ENCODE measurements around the gene TUBB4B.

The TUBB4B gene

DNA sequence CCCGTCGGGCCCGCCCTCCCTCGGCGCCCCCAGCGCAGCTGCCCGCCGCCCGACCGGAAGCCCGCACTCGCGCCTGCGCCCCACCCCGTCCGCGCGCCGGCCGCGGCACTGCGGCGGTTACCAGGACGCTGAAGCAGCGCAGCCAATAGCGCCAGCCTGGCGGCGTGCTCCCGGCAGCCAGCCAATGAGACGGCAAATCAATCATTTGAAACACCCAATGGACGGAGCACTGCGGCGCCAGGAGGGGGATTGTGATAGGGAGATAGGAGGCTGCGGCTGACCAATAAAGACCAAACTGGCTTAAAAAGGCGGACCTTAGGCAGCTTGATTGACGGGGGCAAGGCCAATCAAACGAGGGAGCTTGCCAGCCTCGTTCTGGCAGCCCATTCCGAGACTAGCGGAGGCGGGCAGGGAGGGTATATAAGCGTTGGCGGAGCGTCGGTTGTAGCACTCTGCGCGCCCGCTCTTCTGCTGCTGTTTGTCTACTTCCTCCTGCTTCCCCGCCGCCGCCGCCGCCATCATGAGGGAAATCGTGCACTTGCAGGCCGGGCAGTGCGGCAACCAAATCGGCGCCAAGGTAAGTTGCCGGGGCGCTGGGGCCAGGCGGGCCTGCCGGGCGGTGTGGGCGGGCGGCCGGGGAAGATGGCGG is at the start of gene TUBB4B:
TSS of gene TUBB4B (plus strand) at position 447 of the 649 bp plus-strand sequence. CDS start at position 521, 74 bp downstream.
- no peaks in the 10 kb centered on the region for H3K9me3 Mint-ChIP-seq (ENCODE audit: low read depth)
- H3K27me3 Mint-ChIP-seq = no peaks in the 10 kb centered on the region
- H3K4me1 Mint-ChIP-seq (ENCODE audit: low read depth) = peaks cover 20% of the 10 kb centered on the region
- peak within 1 kb of the TSS; percentile 87 for H3K27ac Mint-ChIP-seq
- peak within 1 kb of the TSS; percentile 93 for H3K4me3 Mint-ChIP-seq
- H3K36me3 Mint-ChIP-seq = peaks cover 4% of the 10 kb centered on the region

DNA sequence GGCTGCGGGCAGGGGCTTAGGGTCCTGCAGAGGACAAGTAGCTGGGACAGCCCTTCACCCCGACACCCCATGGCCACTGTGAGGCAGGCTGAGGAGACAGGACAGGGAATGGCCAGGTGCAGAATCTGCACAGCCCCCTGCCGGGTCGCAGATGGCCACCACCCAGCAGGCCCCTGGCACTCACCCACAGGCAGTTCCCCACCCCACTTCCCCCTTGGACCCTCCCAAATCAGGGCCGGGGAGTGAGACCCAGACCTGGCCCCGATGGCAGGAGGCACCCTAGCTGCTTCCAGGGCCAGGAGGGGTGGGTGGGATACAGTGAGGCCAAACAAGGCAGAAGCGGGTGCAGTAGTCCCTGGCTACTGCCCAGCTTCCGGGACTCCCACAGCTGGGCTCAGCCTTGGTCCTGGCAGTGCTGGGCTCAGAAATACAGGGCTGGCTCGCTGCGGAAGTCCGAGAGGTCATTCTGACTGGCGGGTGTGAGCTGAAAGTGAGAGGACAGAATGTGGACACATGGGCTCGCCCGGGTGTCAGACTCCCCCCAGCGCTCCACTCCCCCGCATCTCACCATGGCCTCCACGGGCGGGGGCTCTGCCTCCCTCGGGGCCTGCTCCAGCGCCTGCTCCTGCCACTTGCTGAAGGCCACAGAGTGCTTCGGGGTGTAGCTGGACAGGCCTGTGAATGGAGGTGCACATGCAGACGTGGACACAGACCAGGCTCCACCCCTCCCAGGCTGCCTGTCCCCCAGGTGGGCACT is 49.2 kb upstream of the TUBB4B start:
- Mint-ChIP-seq H3K27ac (no peak overlapping the region), H3K4me3 (no peak overlapping the region), H3K27me3 (no peaks in the 10 kb centered on the region), H3K36me3 (no peaks in the 10 kb centered on the region), H3K9me3 (ENCODE audit: low read depth) (no peaks in the 10 kb centered on the region), H3K4me1 (ENCODE audit: low read depth) (peaks cover 18% of the 10 kb centered on the region)

DNA sequence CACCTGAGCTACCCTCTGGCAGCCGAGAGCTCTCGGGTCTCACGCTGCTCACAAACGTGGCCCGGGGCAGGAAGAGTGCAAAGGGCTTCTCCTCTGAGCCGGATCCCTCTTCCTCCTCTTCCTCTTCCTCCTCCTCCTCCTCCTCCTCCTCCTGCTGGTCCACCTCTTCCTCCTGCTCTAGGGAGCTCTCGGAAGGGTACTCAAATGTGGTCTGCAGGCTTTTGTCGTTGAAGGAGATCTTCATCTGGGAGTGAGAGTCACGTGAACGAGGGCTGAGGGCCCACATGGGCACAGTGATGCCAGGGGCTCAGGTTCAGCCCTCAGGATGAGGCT is 48.7 kb upstream of the TUBB4B start:
- no peaks in the 10 kb centered on the region for H3K27me3 Mint-ChIP-seq
- no peaks in the 10 kb centered on the region for H3K9me3 Mint-ChIP-seq (ENCODE audit: low read depth)
- no peak overlapping the region for H3K4me3 Mint-ChIP-seq
- H3K27ac Mint-ChIP-seq = no peak overlapping the region
- H3K4me1 Mint-ChIP-seq (ENCODE audit: low read depth) = peaks cover 14% of the 10 kb centered on the region
- no peaks in the 10 kb centered on the region for H3K36me3 Mint-ChIP-seq

DNA sequence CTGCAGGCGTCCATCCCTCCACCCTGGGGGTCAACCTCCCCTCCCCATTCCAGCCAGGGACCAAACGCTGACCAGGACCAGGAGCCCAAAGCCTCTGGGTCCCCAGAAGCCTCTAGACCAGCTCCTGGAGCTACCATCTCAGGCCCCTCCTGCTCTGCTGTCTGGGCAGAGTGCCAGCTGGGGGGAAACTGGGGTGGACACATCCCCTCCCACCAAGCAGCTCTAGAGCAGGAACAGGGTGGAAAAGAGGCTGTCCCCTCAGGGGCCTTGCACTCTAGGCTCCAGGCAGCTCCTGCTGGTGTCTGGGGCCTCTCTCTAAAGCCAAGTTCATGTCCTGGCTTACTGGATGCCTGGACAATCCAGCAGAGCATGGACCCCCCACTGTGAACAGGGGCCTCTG is 48.2 kb upstream of the TUBB4B start:
- Mint-ChIP-seq H3K27ac (no peak overlapping the region), H3K9me3 (ENCODE audit: low read depth) (no peaks in the 10 kb centered on the region), H3K36me3 (no peaks in the 10 kb centered on the region), H3K27me3 (no peaks in the 10 kb centered on the region), H3K4me1 (ENCODE audit: low read depth) (peaks cover 11% of the 10 kb centered on the region), H3K4me3 (no peak overlapping the region)

DNA sequence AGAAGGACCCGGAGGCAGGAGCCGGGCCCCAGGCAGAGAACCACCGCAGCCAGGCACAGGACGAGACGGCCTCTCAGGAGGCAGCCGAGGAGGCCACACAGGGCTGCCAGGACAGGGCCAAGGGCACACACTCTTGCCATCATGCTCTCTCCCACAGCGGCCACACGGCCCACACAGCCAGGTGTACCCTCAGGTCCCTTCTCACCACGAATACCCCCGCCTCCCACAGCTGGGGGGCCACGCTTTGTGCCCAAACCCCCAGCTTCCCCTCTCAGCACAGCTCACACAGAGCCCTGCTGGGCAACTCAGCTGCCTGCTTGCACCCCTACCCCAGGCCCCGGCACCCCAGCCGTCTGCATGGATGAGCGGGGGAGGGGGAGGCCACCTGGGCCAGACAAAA is 47.3 kb upstream of the TUBB4B start:
- Mint-ChIP-seq H3K4me3 (no peak overlapping the region), H3K27me3 (no peaks in the 10 kb centered on the region), H3K9me3 (ENCODE audit: low read depth) (no peaks in the 10 kb centered on the region)

DNA sequence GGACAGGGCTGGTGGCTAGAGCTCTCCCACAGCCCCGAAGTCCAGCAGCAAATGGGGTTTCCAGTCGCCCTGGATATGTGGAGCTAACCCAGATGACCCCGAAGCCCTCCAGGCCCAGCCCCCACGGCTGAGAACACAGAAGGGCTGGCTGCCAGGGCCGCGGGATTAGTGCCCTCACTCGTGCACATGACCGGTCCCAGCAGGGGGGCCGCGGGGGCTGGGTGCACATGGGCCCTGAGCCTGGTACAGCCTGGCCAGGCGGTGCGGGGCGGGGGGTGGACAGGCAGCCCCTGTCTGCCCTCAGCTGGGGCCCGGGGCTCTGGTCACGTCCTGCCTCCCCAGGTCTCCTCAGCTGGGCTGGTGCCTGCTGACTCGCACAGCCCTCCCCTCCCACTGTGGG is 46.7 kb upstream of the TUBB4B start:
- H3K36me3 Mint-ChIP-seq = no peaks in the 10 kb centered on the region
- no peaks in the 10 kb centered on the region for H3K9me3 Mint-ChIP-seq (ENCODE audit: low read depth)
- H3K4me1 Mint-ChIP-seq (ENCODE audit: low read depth) = peaks cover 6% of the 10 kb centered on the region
- no peak overlapping the region for H3K4me3 Mint-ChIP-seq
- no peak overlapping the region for H3K27ac Mint-ChIP-seq
- no peaks in the 10 kb centered on the region for H3K27me3 Mint-ChIP-seq

More for the DNA sequence above, 47.3 kb upstream of the TUBB4B start:
- peaks cover 9% of the 10 kb centered on the region for H3K4me1 Mint-ChIP-seq (ENCODE audit: low read depth)
- H3K36me3 Mint-ChIP-seq = no peaks in the 10 kb centered on the region
- no peak overlapping the region for H3K27ac Mint-ChIP-seq

DNA sequence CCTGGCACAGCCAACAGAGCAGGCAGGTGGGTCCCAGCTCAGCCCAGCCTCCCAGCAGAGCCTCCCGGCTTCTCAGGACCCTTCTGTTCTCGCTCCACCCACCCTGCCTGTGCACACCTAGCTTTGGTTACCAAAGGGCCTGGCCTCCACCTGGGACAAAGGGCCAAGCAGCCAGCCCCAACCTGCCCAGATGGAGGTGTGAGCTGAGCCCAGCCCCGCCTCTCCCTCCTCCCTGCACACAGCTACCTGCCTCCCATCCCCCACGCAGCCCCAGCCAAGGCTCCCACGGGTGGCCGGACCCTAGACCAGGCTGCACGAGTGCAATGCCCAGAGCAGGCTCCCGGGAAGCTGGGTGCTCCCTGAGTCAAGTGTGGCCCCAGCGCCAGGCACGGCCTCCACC is 46.2 kb upstream of the TUBB4B start:
- no peak overlapping the region for H3K27ac Mint-ChIP-seq
- no peaks in the 10 kb centered on the region for H3K27me3 Mint-ChIP-seq
- H3K4me3 Mint-ChIP-seq = no peak overlapping the region
- H3K36me3 Mint-ChIP-seq = no peaks in the 10 kb centered on the region
- peaks cover 6% of the 10 kb centered on the region for H3K4me1 Mint-ChIP-seq (ENCODE audit: low read depth)
- no peaks in the 10 kb centered on the region for H3K9me3 Mint-ChIP-seq (ENCODE audit: low read depth)

DNA sequence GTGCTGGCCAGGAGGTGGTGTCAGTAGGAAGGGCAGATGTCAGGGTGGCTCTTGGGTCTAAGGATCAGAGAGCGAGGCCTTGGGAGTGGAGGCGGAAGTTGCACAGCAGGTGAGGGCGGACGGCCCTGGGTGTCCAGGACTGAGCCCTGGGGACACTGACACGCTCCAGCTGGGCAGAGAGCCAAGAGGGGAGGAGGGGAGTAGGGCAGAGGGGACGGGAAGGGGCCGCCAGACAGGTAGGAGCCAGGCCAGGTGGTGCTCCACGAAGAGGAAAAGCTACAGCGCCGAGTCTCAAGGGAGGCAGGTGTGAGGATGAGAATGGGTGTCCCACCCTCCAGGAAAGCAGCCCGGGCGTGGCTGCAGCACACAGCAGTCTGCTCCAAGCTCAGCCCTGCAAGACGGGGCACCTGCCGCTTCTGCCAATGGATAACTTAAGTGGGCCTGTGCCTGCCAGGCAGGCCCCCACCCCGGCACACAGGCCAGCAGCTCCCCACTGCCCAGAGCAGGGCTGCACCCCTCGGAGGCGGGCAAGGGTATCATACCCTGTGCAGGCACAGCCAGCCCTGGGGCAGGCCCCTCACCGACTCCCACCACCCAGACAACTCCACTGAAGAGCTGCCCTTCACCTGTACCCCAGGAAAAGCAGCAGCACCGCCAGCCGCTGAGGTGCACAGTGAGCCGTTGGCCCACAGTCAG is 45.4 kb upstream of the TUBB4B start:
- H3K4me3 Mint-ChIP-seq = no peak overlapping the region
- no peaks in the 10 kb centered on the region for H3K27me3 Mint-ChIP-seq
- no peaks in the 10 kb centered on the region for H3K9me3 Mint-ChIP-seq (ENCODE audit: low read depth)
- H3K4me1 Mint-ChIP-seq (ENCODE audit: low read depth) = peaks cover 5% of the 10 kb centered on the region
- H3K27ac Mint-ChIP-seq = no peak overlapping the region
- no peaks in the 10 kb centered on the region for H3K36me3 Mint-ChIP-seq

DNA sequence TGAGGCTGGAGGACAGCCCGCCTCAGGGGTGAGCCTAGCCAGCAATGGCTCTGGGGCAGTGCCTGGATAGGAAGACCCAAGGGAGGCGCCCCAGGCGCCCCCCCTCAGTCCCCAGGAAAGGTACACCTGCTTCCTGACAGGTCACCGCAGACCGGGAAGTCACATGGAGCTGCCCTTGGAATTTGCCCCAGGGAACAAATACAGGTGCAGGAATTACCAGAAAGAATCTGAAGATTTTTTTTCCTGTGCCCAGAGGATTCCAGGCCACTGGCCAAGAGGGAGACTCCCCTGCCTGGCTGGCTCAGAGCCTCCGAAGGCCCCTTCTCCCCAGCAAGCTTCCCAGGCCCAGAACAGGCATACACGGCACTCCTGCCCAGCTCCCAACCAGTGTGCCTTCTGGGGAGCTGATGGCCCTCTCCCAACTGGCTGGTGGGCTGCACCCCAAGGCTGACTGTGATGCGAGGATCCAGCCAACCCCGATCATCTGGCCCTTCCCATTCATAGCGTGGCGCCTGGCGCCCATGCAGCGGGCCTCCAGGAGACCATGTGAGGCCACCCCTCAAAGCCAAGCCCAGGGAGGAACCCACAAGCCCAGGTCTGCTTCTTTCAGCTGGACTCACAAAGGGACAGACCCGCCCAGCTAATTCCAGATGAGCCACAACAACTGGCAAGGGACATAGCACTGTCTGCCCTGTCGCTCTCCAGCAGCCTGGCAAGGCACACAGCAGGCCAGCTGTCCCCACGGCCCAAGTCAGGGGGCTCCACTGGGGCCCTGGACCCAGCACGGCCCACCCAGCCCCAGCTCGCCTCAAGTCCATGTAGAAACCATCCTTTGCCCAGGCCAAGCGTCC is 42.8 kb upstream of the TUBB4B start:
- peaks cover 13% of the 10 kb centered on the region for H3K4me1 Mint-ChIP-seq (ENCODE audit: low read depth)

DNA sequence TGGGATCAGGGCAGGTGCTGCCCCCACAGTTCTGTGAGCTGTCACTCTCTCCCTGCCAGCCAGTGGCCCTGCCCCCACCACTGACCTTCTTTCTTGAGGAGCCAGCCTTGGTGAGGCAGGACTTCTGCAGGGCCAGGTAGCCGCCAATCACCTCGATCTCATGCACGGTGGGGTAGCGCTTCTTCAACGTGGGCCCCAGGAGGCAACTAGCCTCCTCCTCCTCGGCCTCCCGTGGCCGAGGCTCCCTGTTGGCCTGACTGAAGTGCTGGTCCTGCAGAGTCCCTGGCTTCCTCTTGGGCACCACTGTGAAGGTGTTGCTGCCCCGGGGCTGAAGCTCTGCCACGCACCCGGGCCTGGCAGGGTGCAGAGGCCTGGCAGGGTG is 42.2 kb upstream of the TUBB4B start:
- Mint-ChIP-seq H3K4me1 (ENCODE audit: low read depth) (peaks cover 16% of the 10 kb centered on the region), H3K36me3 (no peaks in the 10 kb centered on the region), H3K27me3 (no peaks in the 10 kb centered on the region), H3K4me3 (no peak overlapping the region), H3K27ac (no peak overlapping the region), H3K9me3 (ENCODE audit: low read depth) (no peaks in the 10 kb centered on the region)

More for the DNA sequence above, 42.8 kb upstream of the TUBB4B start:
- Mint-ChIP-seq H3K4me3 (no peak overlapping the region), H3K9me3 (ENCODE audit: low read depth) (no peaks in the 10 kb centered on the region), H3K27ac (no peak overlapping the region), H3K27me3 (no peaks in the 10 kb centered on the region), H3K36me3 (no peaks in the 10 kb centered on the region)

DNA sequence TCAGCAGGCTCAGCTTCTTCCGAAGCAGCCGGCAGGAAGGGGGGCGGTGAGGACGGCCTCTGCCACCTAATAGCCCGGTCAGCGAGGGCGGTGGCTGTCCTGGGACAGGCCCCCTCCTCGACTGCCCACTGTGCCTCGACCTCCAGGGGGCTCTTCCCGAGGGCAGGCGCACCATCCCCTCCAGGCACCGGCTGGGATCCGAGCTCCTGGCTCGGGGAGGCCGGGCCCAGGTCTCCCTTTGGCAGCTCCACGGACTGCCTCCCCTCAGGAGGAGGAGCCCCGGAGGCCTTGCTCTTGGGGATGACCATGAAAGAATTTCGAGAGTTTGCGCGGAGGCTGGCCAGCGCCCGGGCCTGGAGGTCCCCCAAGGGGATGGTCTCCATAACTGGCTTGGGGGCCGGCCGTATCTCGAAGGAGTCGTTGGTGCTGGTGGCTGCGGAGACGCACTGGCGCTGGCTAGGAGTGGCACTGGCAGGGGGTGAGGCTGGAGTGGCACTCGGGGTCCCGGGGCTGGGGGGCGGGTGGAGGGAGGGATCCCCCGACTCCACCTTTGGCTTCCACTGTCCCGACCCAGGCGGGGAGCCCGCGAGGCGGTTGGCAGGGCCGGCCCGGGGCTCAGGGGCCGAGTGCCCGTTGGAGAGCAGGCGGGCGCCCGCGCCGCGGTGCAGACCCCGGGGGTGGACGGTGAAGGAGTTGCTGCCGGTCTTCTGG is 41.5 kb upstream of the TUBB4B start:
- Mint-ChIP-seq H3K27ac (no peak overlapping the region), H3K27me3 (no peaks in the 10 kb centered on the region)

DNA sequence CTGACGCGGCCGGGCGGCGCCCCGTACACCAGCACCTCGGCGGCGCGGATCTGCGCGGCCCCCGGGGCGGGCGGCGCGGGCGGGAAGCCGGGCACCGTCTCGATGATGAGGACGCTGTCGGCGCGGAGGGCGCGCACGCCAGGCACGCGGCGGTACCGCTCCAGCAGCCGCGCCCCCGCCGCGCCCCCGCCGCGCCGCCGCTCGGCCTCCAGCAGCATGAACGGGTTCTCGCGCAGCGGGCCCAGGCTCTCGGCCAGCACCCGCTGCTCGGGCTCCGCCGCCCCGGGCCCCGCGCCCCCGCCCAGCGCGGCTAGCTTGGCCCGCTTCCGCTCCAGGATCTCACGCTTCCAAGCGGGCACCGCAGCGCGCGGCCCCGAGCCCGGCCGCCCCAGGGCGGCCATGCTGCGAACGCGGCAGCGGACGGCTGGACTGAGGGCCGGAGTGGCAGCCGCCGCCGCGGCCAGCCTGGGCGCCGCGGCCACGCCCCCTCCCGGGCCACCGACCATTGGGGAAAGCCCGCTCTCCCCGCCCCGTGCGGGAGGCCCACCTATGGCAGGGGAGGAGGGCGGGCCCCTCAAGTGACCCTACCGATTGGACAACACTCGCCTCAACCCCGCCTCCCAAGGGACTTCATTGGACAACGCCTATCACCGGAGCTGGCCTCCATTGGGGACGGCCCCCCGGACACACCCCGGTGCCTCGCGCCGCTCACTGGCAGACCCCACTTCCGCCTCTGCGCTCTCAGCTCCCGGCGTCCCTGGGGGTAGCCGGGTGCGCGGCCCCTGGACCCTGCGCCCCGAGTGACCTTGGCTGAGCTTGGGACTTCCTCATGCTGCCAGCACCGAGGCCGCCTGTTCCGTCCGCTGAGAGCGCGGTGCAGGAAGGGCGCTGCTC is 40.5 kb upstream of the TUBB4B start, which contains the start of gene TPRN:
TSS of gene TPRN (minus strand) at position 431 of the 894 bp plus-strand sequence. CDS start at position 401, 30 bp downstream.
- H3K36me3 Mint-ChIP-seq = no peaks in the 10 kb centered on the region
- no peaks in the 10 kb centered on the region for H3K27me3 Mint-ChIP-seq
- no peaks in the 10 kb centered on the region for H3K9me3 Mint-ChIP-seq (ENCODE audit: low read depth)

More for the DNA sequence above, 41.5 kb upstream of the TUBB4B start:
- Mint-ChIP-seq H3K4me1 (ENCODE audit: low read depth) (peaks cover 23% of the 10 kb centered on the region), H3K9me3 (ENCODE audit: low read depth) (no peaks in the 10 kb centered on the region), H3K36me3 (no peaks in the 10 kb centered on the region), H3K4me3 (peak overlapping the region; percentile 81)

DNA sequence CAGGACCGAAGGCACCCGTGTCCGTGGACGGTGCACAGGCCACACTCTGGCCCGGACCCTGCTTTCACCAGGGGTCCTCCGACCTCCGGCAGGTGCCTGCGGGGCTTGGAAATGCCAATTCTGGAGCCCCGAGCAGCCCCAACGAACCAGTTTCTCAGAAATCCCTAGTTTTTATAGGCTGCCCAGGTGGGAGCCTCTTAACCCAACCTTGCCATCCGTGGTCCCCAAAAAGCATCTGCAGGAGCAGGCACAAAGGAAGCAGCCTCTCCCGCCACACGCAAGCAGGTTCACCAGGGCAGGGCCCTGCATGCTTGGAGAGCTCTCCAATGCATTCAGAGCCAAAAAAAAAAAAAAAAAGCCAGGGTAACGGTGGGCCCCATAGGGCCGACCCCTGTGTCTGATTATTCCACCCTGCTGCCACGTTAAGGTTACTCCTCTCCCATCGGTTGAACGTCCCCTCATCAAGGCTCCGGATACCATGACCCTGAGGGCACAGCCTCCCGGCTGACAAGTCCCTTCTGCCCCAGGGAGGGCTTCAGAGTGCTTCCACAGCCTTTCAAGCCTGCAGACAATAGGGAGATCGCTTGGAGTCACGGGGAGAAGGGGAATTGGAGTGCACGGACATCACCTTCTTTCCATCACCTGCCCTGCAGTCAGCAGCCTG is 39.8 kb upstream of the TUBB4B start:
- no peaks in the 10 kb centered on the region for H3K36me3 Mint-ChIP-seq
- no peaks in the 10 kb centered on the region for H3K9me3 Mint-ChIP-seq (ENCODE audit: low read depth)
- H3K4me1 Mint-ChIP-seq (ENCODE audit: low read depth) = peaks cover 26% of the 10 kb centered on the region
- H3K4me3 Mint-ChIP-seq = peak overlapping the region; percentile 83
- no peaks in the 10 kb centered on the region for H3K27me3 Mint-ChIP-seq
- peak overlapping the region; percentile 58 for H3K27ac Mint-ChIP-seq

More for the DNA sequence above, 40.5 kb upstream of the TUBB4B start, which contains the start of gene TPRN:
- peak within 1 kb of the TSS; percentile 58 for H3K27ac Mint-ChIP-seq
- peak within 1 kb of the TSS; percentile 83 for H3K4me3 Mint-ChIP-seq
- peaks cover 24% of the 10 kb centered on the region for H3K4me1 Mint-ChIP-seq (ENCODE audit: low read depth)
